Upper lobe of left lung (tissue), 6 donors: ENCODE measurements around the gene OIT3. TPM values are rescaled to one million over a fixed set of nuclear protein-coding genes. Genes with fewer than 3 reads are reported as not detected.

Experiments
- ATAC-seq, 2 donors: fragments of 200-7000 bp; cut with Tn5 transposase; one replicate each; pipeline ENCODE4 v1.9.1; 2022; ENCODE audit warnings: mild to moderate bottlenecking in 2 of 2, moderate library complexity in 2 of 2; ENCODE audit not compliant: low FRiP score in 2 of 2
- DNase-seq, 2 donors: peaks; one replicate each; pipeline ENCODE4 v3.0.0-alpha.2; 2019 to 2020
- H3K27ac ChIP-seq, 4 donors: fragments of 200-600 bp; sonication (generic); one replicate each; pipeline ENCODE4 v1.5.1; 2016 to 2019
- H3K27me3 ChIP-seq, 4 donors: fragments of 200-600 bp; sonication (generic); one replicate each; pipeline ENCODE4 v1.5.1; 2017 to 2019
- H3K36me3 ChIP-seq, 4 donors: fragments of 200-600 bp; sonication (generic); one replicate each; pipeline ENCODE4 v1.5.1; 2016 to 2019
- H3K4me1 ChIP-seq, 4 donors: fragments of 200-600 bp; sonication (generic); one replicate each; pipeline ENCODE4 v1.5.1; 2018 to 2019
- H3K4me3 ChIP-seq, 4 donors: fragments of 200-600 bp; sonication (generic); one replicate each; pipeline ENCODE4 v1.5.1; 2017 to 2019; ENCODE audit warnings: mild to moderate bottlenecking in 2 of 4, moderate library complexity in 1 of 4
- H3K9me3 ChIP-seq, 4 donors: fragments of 200-600 bp; sonication (generic); one replicate each; pipeline ENCODE4 v1.5.1; 2018 to 2019
- EP300 ChIP-seq, 4 donors: sonication (generic); formaldehyde crosslinking; IDR thresholded peaks; one replicate each; pipeline ENCODE4 v1.5.1; 2017; ENCODE audit warnings: antibody characterized with exemption in 4 of 4, control low read depth in 2 of 4
- POLR2A ChIP-seq, 4 donors: fragments of 450-650 bp; IDR thresholded peaks; one replicate each; pipeline ENCODE4 v1.5.1; 2016 to 2017; ENCODE audit warnings: antibody characterized with exemption in 4 of 4, mild to moderate bottlenecking in 2 of 4
- POLR2AphosphoS5 ChIP-seq, 2 donors: sonication (generic); formaldehyde crosslinking; IDR thresholded peaks; one replicate each; pipeline ENCODE4 v1.5.1; 2017; ENCODE audit warnings: antibody characterized with exemption in 2 of 2
- WGBS, 2 donors: methylation state at CpG; one replicate each; pipeline ENCODE4 v1.1.5; 2017 to 2018; 5-methylcytosine and 5-hydroxymethylcytosine counted together
- total RNA-seq, 6 donors: library from RNA; depleted of rRNA in 4 of 6; stranded (reverse); fragments of >200 nt in 4 of 6; gene quantifications; one replicate each; pipeline versions ENCODE4 v1.1.0 to v1.2.1, GENCODE V29; 2016 to 2021
- TF ChIP-seq, protein P1 (sequence below), 6 experiments: fragments of 450-650 bp in 4 of 6; fragments of 200-600 bp in 2 of 6; sonication (generic) in 2 of 6; IDR thresholded peaks; one replicate each; pipeline ENCODE4 v1.5.1; 2016 to 2019; ENCODE audit warnings: antibody characterized with exemption in 6 of 6
- donor health status: DM: no; HTN: no; CAD: no; lungs with moderate emphysema.
- donor health status: DM: no; HTN: yes; CAD: no; lungs with severe emphysema.

OIT3 gene
- total RNA-seq, 6 donors from 2014 or later: 0.15 to 0.20 TPM; not detected in 4

DNA sequence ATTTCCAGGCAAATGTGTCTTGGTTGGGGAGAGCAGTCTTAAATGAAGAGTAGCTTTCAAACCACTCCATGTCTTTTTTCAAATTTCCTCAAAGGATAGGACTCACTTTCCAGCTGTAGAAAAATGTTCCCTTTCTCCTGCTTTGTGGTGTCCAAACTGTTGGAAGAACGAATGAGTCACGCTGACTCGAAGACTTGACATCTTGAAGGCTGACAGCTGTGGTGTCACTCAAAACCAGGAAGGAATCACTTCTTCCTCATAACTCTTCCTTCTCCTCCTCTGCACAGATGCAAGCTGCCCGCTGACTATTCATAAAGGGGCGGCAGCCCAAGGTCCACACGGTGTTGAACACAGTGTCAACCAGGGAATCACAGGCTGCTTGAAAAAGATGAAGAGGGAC lies 41.8 kb downstream of the OIT3 start:
- H3K4me3 ChIP-seq: no peak overlapping the region
- no peaks in the 10 kb centered on the region for H3K36me3 ChIP-seq
- no peak for TF ChIP-seq EP300 (IDR thresholded peaks at IDR 0.05)
- no peak for TF ChIP-seq POLR2AphosphoS5 (IDR thresholded peaks at IDR 0.05)
- TF ChIP-seq, protein P1, sequence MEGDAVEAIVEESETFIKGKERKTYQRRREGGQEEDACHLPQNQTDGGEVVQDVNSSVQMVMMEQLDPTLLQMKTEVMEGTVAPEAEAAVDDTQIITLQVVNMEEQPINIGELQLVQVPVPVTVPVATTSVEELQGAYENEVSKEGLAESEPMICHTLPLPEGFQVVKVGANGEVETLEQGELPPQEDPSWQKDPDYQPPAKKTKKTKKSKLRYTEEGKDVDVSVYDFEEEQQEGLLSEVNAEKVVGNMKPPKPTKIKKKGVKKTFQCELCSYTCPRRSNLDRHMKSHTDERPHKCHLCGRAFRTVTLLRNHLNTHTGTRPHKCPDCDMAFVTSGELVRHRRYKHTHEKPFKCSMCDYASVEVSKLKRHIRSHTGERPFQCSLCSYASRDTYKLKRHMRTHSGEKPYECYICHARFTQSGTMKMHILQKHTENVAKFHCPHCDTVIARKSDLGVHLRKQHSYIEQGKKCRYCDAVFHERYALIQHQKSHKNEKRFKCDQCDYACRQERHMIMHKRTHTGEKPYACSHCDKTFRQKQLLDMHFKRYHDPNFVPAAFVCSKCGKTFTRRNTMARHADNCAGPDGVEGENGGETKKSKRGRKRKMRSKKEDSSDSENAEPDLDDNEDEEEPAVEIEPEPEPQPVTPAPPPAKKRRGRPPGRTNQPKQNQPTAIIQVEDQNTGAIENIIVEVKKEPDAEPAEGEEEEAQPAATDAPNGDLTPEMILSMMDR (IDR thresholded peaks at IDR 0.05): no peak
- no peak for TF ChIP-seq POLR2A (IDR thresholded peaks at IDR 0.05)
- no peaks in the 10 kb centered on the region for H3K27me3 ChIP-seq
- no peak for DNase-seq
- no peaks in the 10 kb centered on the region for H3K4me1 ChIP-seq
- ATAC-seq: no peak
- 82 to 94% methylated on average over 6 of the region's 6 CpGs for WGBS, 2 donors
- no peaks in the 10 kb centered on the region for H3K9me3 ChIP-seq
- no peak overlapping the region for H3K27ac ChIP-seq

DNA sequence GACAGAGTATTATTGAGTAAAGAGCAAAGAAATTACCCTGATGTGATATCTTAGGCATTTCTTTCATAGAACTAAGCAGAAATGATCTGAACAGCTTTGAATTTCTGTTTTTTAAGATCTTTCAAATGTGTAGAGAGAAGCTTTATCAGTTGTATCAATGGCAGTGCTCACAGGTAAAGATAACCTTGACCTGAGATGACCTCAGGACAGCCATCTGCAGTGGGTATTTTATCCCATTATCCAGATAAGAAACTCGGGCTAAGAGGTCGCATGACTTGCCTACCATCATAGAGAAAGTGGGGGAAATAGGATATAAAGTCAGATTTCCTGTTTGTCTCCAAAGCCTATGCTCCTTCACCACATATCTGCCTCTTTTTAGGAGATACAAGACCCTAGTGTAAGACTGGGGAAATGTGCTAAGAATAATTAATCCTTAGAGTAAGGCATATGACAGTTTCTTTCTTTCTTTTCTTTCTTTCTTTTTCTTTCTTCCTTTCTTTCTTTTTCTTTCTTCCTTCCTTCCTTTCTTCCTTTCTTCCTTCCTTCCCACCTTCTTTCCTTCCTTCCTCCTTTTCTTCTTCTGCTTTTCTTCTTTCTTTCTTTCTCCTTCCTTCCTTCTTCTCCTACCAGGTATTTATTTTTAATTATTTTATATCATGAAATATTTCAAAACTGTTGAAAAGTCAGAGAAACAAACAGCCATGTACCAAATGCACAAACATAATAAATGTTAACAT lies 50.1 kb downstream of the OIT3 start:
- Histone ChIP-seq H3K27ac (no peak overlapping the region), H3K4me3 (no peak overlapping the region), H3K27me3 (no peaks in the 10 kb centered on the region), H3K9me3 (no peaks in the 10 kb centered on the region), H3K4me1 (no peaks in the 10 kb centered on the region), H3K36me3 (no peaks in the 10 kb centered on the region)
- 50% methylated on average over 2 of the region's 2 CpGs for WGBS, 2 donors
- no peak for TF ChIP-seq EP300 (IDR thresholded peaks at IDR 0.05)
- no peak for TF ChIP-seq POLR2A (IDR thresholded peaks at IDR 0.05)
- TF ChIP-seq, protein P1 (IDR thresholded peaks at IDR 0.05): no peak
- no peak for TF ChIP-seq POLR2AphosphoS5 (IDR thresholded peaks at IDR 0.05)
- ATAC-seq: no peak
- no peak for DNase-seq

DNA sequence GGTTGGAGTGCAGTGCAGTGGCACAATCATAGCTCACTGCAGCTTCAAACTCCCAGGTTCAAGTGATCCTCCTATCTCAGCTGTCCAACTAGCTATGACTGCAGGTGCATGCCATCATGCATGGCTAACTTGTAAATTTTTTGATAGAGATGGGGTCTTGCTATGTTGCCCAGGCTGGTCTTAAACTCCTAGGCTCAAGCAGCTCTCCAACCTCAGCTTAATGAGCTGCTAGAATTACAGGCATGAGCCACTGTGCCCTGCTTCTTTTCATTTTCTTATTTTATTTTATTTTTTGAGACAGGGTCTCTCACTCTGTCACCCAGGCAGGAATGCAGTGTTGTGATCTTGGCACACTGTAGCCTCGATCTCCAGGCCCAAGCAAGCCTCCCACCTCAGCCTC lies 53.4 kb downstream of the OIT3 start:
- TF ChIP-seq, protein P1 (IDR thresholded peaks at IDR 0.05): no peak
- TF ChIP-seq EP300 (IDR thresholded peaks at IDR 0.05): no peak
- TF ChIP-seq POLR2A (IDR thresholded peaks at IDR 0.05): no peak
- TF ChIP-seq POLR2AphosphoS5 (IDR thresholded peaks at IDR 0.05): no peak
- DNase-seq: no peak
- no peaks in the 10 kb centered on the region for H3K9me3 ChIP-seq
- no peaks in the 10 kb centered on the region for H3K27me3 ChIP-seq
- WGBS, 2 donors: 88 to 100% methylated on average over 1 of the region's 1 CpG
- H3K4me1 ChIP-seq: no peaks in the 10 kb centered on the region
- H3K36me3 ChIP-seq: no peaks in the 10 kb centered on the region
- ATAC-seq: no peak
- H3K27ac ChIP-seq: no peak overlapping the region
- H3K4me3 ChIP-seq: no peak overlapping the region

DNA sequence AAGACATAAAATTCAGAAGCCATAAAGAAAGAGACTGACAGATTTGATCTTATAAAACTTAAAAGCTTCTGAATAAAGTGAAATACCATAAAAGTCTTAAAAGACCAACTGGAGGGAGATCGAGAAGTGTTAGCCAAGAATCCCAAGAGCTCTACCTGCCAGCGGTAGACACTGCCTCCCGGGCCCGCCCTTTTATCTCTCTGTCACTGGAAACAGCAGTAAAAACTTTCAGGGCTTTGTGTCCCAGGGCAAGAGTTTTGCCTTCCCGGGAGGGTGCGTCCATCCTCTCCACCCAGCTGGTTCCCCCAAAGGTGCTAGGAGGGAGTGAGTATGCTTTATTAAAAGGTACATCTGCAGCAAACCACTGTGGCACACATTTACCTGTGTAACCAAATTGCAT lies 55.2 kb downstream of the OIT3 start:
- H3K4me3 ChIP-seq: no peak overlapping the region
- DNase-seq: no peak
- WGBS, 2 donors: 70 to 73% methylated on average over 6 of the region's 6 CpGs
- H3K9me3 ChIP-seq: no peaks in the 10 kb centered on the region
- no peak overlapping the region for H3K27ac ChIP-seq
- TF ChIP-seq POLR2A (IDR thresholded peaks at IDR 0.05): no peak
- TF ChIP-seq, protein P1 (IDR thresholded peaks at IDR 0.05): no peak
- no peak for TF ChIP-seq POLR2AphosphoS5 (IDR thresholded peaks at IDR 0.05)
- TF ChIP-seq EP300 (IDR thresholded peaks at IDR 0.05): no peak
- no peaks in the 10 kb centered on the region for H3K4me1 ChIP-seq
- no peaks in the 10 kb centered on the region for H3K36me3 ChIP-seq
- no peak for ATAC-seq
- no peaks in the 10 kb centered on the region for H3K27me3 ChIP-seq

DNA sequence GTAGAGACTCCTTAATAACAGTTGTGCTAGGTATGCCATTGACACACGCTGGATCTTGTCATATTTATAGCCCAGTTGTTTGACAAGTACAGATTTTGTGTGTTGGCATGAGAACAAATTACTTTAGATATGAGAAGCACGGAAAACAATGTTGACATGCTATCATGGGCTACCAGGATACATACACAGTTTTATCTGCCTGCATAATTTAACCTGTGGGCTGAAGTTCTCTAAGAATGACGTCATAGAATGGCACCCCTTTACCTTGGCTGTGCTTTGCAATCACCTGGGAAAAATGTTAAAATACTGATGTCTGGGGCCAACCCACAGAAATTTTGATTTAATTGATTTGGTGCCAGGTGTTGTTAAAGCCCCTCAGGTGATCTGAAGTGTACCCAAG lies 58.2 kb downstream of the OIT3 start:
- DNase-seq: no peak
- H3K27me3 ChIP-seq: no peaks in the 10 kb centered on the region
- no peak overlapping the region for H3K27ac ChIP-seq
- TF ChIP-seq EP300 (IDR thresholded peaks at IDR 0.05): no peak
- no peak for TF ChIP-seq POLR2A (IDR thresholded peaks at IDR 0.05)
- TF ChIP-seq POLR2AphosphoS5 (IDR thresholded peaks at IDR 0.05): no peak
- TF ChIP-seq, protein P1 (IDR thresholded peaks at IDR 0.05): no peak
- H3K36me3 ChIP-seq: no peaks in the 10 kb centered on the region
- no peak overlapping the region for H3K4me3 ChIP-seq
- no peaks in the 10 kb centered on the region for H3K4me1 ChIP-seq
- no peaks in the 10 kb centered on the region for H3K9me3 ChIP-seq
- WGBS, 2 donors: 47 to 61% methylated on average over 3 of the region's 3 CpGs
- no peak for ATAC-seq
